Activated CD4-positive, alpha-beta T cell treated with anti-CD3 and anti-CD28 coated beads, Interleukin-2, Interleukin-4, amounts not matched to agents 100 ng/mL and 50 ng/mL, durations not matched to agents 16 hours and 8 hours (primary cell): ENCODE results near the gene DGKQ.
"Not testable (repeated sequence)": the region's sequence is repeated elsewhere in the genome, so short reads cannot be mapped to it uniquely, and the experiment has no call there.

Source experiments
- DNase-seq: peaks from one replicate; pipeline ENCODE4 v3.0.0-alpha.2; 2020; ENCODE audit warnings: low spot score

Gene DGKQ

DNA sequence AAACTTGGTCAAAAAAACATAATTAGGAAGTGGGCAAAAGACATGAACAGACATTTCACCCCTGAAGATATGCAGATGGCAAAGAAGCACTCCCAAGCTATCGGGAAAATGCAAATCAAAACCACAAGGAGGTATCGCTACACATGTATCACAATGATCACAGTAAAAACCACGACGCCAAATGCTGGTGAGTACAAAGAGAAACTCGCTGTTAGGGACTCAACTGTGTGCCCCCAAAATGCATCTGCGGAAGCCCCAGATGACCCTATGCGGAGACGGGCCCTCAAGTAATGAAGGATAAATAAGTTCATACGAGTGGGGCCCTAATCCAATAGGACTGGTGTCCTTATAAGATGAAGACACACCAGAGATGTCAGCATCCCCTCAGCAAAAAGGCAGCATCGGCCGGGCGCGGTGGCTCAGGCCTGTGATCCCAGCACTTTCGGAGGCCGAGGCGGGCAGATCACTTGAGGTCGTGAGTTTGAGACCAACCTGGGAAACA, 51.5 kb downstream of the DGKQ start:
- peak; percentile 56 for DNase-seq

DNA sequence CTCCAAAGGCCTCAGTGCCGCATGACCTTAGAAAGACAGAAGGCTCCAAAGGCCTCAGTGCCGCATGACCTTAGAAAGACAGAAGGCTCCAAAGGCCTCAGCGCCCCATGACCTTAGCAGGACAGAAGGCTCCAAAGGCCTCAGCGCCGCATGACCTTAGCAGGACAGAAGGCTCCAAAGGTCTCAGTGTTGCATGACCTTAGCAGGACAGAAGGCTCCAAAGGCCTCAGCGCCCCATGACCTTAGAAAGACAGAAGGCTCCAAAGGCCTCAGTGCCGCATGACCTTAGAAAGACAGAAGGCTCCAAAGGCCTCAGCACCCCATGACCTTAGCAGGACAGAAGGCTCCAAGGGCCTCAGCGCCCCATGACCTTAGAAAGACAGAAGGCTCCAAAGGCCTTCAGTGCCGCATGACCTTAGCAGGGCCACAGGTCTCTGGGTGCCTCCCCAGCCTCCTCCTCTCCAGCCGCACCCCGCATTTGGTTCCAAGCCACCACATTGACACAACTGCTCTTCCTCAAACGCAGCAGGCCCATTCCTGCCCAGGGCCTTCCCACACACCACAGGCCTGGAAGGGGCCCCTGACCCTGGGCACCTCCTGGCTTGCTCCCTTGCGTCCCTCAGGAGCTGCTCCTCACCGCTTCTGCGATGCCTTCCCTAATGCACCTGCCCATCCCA, 54.2 kb downstream of the DGKQ start:
- not testable (repeated sequence) for DNase-seq

DNA sequence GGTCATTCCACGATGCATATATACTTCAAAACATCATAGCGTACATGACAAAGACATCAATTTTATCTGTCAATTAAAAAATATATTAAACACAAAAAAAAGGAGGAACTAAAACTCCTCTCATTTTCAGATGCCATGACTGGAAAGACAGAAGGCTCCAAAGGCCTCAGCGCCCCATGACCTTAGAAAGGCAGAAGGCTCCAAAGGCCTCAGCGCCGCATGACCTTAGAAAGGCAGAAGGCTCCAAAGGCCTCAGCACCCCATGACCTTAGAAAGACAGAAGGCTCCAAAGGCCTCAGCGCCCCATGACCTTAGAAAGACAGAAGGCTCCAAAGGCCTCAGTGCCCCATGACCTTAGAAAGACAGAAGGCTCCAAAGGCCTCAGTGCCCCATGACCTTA, 54.8 kb downstream of the DGKQ start:
- DNase-seq: not testable (repeated sequence)

- DNase-seq: no peak
Measured at GRCh38 chr4:917992-918391, 55.4 kb downstream of the DGKQ start.

DNA sequence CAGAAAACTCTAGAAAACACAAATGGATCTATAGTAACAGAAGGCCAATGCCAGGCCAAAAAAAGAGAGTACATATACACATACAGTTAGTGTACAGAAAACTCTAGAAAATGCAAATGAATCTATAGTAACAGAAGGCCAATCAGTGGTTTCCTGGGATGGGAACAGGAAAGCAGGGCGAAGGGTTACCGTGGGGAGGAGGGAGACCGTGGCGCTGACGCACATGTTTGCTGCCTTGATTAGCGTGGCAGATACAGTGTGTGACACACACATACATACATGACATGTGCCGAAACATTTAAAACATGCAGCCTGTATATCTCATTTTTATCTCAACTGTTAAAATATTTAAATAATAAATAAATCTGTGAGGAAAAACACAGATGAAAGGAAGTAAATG, 55.9 kb downstream of the DGKQ start:
- no peak for DNase-seq

DNA sequence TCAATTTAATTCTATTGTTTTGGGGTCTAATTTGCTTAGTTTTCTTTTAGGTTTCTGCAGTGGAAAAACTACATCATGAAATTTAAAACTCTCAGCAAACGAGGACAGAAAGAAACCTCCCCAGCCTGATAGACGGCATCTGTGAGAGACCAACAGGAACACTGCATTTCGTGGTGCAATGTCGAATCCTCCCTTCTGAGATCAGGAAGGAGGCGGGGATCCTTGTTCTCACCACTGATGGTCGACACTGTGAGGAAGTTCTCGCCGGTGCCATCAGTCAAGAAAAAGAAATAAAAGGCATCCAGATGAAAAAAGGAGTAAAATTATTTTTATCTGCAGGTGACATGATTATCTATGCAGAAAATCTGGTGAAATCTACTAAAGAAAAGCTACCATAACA, 57.8 kb downstream of the DGKQ start:
- DNase-seq: no peak

GRCh38 chr4:915041-915474, 58.3 kb downstream of the DGKQ start:
- DNase-seq: no peak

DNA sequence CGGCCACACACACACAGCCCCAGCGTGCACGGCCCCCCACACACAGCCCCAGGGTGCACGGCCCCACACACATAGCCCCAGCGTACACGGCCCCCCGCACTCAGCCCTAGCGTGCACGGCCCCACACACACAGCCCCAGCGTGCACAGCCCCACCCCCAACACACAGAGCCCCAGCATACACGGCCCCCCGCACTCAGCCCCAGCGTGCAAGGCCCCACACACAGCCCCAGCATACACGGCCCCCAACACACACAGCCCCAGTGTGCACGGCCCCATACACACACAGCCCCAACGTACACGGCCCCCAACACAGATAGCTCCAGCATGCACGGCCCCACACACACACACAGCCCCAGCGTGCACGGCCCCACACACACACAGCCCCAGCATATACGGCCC, 58.8 kb downstream of the DGKQ start:
- no peak for DNase-seq

DNA sequence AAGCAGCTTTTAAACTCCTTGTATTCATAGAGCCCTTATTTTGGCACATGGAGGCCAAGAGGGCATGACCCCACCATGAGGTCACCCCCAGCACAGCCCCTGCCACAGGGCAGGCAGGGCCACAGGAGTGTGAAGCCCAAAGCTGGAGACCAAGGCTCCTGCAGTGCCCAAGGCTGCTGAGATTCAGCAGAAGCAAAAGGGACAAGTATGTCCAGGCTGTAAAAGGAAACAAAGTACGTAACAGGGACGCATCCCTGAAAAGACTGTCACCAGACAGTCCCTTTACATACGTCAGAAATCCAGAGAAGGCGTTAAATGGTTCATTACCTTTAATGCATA, 60.1 kb downstream of the DGKQ start:
- no peak for DNase-seq

DNA sequence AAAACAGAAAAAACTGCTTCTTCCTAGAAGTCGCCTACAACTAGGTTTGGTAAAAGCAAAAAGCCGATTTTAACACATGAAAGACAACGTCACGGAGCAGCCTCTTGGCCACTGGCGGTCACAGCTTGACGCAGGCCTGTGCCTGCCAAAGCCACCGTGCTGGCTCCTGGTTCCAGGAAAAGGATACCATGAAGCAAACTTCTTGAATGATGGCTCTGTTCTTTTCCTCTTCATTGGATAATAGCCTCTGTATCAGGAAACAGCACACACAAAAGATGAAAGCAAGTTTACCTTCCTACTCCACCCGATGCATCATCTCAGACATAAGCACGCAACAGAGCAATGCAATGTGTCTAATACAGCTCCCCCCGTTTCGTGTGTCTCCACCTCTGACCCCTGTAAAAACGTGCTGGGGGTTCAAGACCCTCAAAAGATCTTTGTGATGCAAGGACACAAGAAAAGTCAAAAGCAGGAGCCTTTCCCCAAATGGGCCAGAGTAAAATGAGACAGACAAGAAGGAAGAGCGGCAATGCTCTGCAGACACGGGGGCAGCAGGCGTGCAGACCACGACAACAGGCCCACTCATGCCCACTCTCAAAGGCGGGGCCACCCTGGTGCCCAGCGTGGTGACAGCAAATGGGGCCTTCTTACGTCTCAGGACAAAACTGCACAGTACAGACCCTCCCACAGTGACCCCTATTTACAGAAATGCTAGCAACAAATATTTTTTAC, 60.7 kb downstream of the DGKQ start:
- DNase-seq: no peak

GRCh38 chr4:911871-912490, 61.4 kb downstream of the DGKQ start:
- no peak for DNase-seq

DNA sequence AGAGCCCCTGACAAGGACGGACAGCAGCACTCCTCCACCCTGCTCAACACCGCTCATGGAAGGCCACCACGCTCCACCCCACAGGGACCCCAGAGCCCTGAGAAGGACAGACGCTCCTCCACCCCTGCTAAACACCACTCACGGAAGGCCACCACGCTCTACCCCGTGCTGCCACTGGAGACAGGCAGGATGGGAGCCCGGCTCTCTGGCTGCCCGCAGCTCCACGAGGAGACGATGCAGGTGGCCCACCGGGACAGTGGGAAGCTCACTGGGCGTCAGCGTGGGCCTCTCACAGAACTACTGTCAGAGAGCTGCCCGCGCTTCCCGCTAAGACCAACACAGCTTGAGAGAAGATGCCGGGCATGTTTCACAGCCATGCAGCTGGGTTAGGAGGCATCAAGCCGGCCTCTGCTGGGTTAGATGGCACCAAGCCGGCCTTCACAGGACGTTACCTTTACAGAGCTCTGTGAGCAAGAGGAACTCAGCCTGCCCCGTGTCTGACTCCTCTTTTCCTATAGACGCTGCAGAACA, 62.1 kb downstream of the DGKQ start:
- DNase-seq: no peak

GRCh38 chr4:910366-911091, 62.8 kb downstream of the DGKQ start:
- no peak for DNase-seq

GRCh38 chr4:909821-910220, 63.5 kb downstream of the DGKQ start:
- no peak for DNase-seq

DNA sequence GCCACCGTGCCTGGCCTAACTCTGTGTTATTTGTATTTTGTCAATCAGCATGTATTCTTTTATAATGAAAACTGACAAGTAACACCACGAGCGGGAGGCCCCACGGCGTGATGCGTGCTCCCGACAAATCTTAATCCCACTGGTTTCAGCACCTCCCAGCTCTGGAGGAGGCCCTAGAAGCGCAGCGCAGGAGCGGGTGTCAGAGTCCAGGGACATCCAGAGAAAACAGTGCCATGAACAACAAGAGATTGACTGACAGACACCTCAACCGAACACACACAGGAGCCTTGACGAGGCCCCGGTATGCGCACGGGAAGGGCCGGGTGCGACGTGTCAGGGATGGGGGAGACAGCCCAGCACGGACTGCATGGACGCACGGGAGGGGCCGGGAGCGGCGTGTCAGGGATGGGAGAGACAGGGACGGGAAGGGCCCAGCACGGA, 64.2 kb downstream of the DGKQ start:
- DNase-seq: no peak
